Gastroesophageal sphincter (tissue), 3 donors: ENCODE measurements around the gene GADD45B.

Experiments
- EP300 ChIP-seq: sonication (generic); formaldehyde crosslinking; IDR thresholded peaks from one replicate; pipeline ENCODE4 v1.6.1; 2017; ENCODE audit warnings: antibody characterized with exemption, mild to moderate bottlenecking
- TF ChIP-seq, protein P1 (sequence below), 4 experiments: fragments of 200-600 bp in 2 of 4; fragments of 450-650 bp in 2 of 4; sonication (generic) in 1 of 4; IDR thresholded peaks; one replicate each; pipeline ENCODE4 v1.5.1; 2017 to 2019; ENCODE audit warnings: antibody characterized with exemption in 4 of 4, mild to moderate bottlenecking in 2 of 4, moderate library complexity in 2 of 4

DNA sequence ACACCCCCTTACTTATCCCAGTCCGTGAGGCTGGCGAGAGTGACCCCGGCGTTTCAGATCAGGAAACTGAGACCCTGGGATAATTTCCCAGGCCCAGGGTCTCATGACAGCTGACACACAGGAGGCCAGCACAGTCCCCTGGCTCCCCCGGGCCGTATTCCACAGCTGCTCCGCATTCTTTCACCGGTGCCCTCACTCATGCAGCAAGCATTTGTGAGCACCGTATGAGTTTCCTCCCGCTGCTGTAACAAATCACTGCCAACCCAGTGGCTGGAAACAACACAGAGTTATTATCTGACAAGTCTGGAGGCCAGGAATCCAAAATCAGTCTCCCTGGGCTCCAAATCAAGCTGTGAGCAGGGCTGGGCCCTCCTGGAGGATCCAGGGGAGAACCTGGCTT is 21.3 kb downstream of the GADD45B start:
- TF ChIP-seq, protein P1, sequence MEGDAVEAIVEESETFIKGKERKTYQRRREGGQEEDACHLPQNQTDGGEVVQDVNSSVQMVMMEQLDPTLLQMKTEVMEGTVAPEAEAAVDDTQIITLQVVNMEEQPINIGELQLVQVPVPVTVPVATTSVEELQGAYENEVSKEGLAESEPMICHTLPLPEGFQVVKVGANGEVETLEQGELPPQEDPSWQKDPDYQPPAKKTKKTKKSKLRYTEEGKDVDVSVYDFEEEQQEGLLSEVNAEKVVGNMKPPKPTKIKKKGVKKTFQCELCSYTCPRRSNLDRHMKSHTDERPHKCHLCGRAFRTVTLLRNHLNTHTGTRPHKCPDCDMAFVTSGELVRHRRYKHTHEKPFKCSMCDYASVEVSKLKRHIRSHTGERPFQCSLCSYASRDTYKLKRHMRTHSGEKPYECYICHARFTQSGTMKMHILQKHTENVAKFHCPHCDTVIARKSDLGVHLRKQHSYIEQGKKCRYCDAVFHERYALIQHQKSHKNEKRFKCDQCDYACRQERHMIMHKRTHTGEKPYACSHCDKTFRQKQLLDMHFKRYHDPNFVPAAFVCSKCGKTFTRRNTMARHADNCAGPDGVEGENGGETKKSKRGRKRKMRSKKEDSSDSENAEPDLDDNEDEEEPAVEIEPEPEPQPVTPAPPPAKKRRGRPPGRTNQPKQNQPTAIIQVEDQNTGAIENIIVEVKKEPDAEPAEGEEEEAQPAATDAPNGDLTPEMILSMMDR (IDR thresholded peaks at IDR 0.05): no peak
- no peak for TF ChIP-seq EP300
